Measurements from ENCODE around the gene SHISA4. TPM values are rescaled to one million over a fixed set of nuclear protein-coding genes. Genes with fewer than 3 reads are reported as not detected.

SHISA4 gene
- total RNA-seq, 3 donors from 2014 or later, result 1.2 to 12.4 (median 4.0) TPM

- H3K9me3 ChIP-seq, result no peaks in the 10 kb centered on the region
- intact Hi-C loops (cut with DNase I, micrococcal nuclease), result no loop called here
- ATAC-seq, result no peak
- H3K4me1 ChIP-seq (ENCODE audit: low read depth), result no peaks in the 10 kb centered on the region
- H3K36me3 ChIP-seq (ENCODE audit: low read depth), result no peaks in the 10 kb centered on the region
- no peak for TF ChIP-seq CTCF (IDR thresholded peaks at IDR 0.05)
- no peak for DNase-seq
- H3K4me3 ChIP-seq, result no peak overlapping the region
Observed at GRCh38 chr1:201906336-201906735, 17.6 kb downstream of the SHISA4 start.

- DNase-seq, result no peak
- no peak for TF ChIP-seq CTCF (IDR thresholded peaks at IDR 0.05)
- H3K4me1 ChIP-seq (ENCODE audit: low read depth), result no peaks in the 10 kb centered on the region
- H3K9me3 ChIP-seq, result no peaks in the 10 kb centered on the region
- no peak overlapping the region for H3K4me3 ChIP-seq
- no peak for ATAC-seq
- no peaks in the 10 kb centered on the region for H3K36me3 ChIP-seq (ENCODE audit: low read depth)
- intact Hi-C loops (cut with DNase I, micrococcal nuclease), result no loop called here
Observed at GRCh38 chr1:201907621-201908020, 18.9 kb downstream of the SHISA4 start.

GRCh38 chr1:201911826-201912571 is 23.3 kb downstream of the SHISA4 start:
- no peak overlapping the region for H3K4me3 ChIP-seq
- no peaks in the 10 kb centered on the region for H3K9me3 ChIP-seq
- intact Hi-C loops (cut with DNase I, micrococcal nuclease), result no loop called here
- no peak for ATAC-seq
- no peak for DNase-seq
- no peak for TF ChIP-seq CTCF (IDR thresholded peaks at IDR 0.05)
- H3K36me3 ChIP-seq (ENCODE audit: low read depth), result no peaks in the 10 kb centered on the region
- H3K4me1 ChIP-seq (ENCODE audit: low read depth), result no peaks in the 10 kb centered on the region

- no peak for DNase-seq
- Histone ChIP-seq H3K9me3 (no peaks in the 10 kb centered on the region), H3K4me3 (no peak overlapping the region), H3K36me3 (ENCODE audit: low read depth) (no peaks in the 10 kb centered on the region), H3K4me1 (ENCODE audit: low read depth) (no peaks in the 10 kb centered on the region)
- intact Hi-C loops (cut with DNase I, micrococcal nuclease), result no loop called here
- TF ChIP-seq CTCF (IDR thresholded peaks at IDR 0.05), result no peak
- ATAC-seq, result no peak
Observed at GRCh38 chr1:201912832-201913231, 24.1 kb downstream of the SHISA4 start.

- Histone ChIP-seq H3K36me3 (ENCODE audit: low read depth) (no peaks in the 10 kb centered on the region), H3K4me3 (no peak overlapping the region), H3K9me3 (no peaks in the 10 kb centered on the region), H3K4me1 (ENCODE audit: low read depth) (no peaks in the 10 kb centered on the region)
- TF ChIP-seq CTCF (IDR thresholded peaks at IDR 0.05), result no peak
- DNase-seq (no peak), ATAC-seq (no peak)
- intact Hi-C loops (cut with DNase I, micrococcal nuclease), result no loop called here
Observed at GRCh38 chr1:201914456-201915235, 25.9 kb downstream of the SHISA4 start.

Data from mucosa of descending colon (tissue), 3 donors.